Stimulated activated CD4-positive, alpha-beta T cell treated with anti-CD3 and anti-CD28 coated beads, Interleukin-4, amount 100 ng/mL, for 4 hours (primary cell): ENCODE results near the gene SOX8.
"Not testable (repeated sequence)": the region's sequence is repeated elsewhere in the genome, so short reads cannot be mapped to it uniquely, and the experiment has no call there.

ENCODE experiments used
- DNase-seq, 2 experiments: peaks; one replicate each; pipeline ENCODE4 v3.0.0-alpha.2; 2020

SOX8 gene

GRCh38 chr16:955766-956165, 25.8 kb upstream of the SOX8 start:
- not testable (repeated sequence) for DNase-seq

DNA sequence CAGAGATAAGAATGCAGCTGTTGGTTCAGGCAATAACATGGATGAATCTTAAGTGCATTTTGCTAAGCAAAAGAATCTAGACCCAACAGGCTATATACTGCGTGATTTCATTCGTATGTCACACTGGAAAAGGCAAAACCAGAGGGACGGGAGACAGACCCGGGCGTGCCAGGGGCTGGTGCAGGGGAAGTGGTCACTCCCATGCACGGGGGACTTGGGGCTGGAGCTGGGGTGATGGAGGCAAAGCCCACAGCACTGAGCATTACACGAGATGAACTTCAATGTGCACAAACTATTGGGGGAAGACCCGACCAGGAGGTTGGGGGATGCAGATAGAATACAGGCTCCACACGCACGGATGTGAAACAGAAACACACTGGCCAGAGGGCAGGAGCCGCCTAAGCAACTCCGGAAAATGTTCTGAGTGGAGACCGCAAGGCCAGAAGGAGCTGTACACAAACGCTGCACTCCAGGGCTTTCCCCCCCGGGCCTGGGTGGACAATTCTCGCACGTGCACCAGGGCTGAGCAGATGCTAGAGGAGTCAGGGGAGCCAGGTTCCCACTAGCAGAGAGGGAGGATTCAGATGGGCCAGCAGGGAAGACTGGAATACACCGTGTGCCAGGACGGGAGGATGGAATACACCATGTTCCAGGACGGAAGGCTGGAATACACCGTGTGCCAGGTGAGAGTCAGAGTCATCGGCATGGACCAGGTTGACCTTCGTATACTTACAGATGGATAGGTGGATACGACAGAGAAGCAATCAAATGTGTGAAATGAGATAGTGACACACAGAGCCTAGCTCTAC, 22.1 kb upstream of the SOX8 start:
- DNase-seq = no peak

DNA sequence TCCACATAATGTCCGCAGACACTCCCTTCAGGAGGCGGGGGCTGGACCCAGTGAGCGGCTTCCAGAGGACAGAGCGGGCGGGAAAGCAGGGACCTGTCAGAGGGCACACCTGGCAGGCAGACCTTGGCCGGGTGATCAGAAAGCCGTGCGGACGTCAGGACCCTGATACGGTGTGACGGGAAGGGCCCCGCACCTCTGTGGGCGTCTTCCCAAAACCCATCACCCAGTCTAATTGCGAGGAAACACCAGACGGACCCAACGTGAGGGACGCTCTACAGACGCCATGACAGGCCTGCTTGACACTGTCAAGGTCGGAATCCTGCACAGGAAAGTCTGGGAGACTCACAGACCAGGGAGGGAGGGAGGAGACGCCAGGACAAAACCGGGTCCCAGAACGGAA, 19.2 kb upstream of the SOX8 start:
- DNase-seq = no peak

GRCh38 chr16:962901-963814, 18.4 kb upstream of the SOX8 start:
- DNase-seq = no peak

- no peak for DNase-seq
Observed at GRCh38 chr16:963913-964312, 17.7 kb upstream of the SOX8 start.

DNA sequence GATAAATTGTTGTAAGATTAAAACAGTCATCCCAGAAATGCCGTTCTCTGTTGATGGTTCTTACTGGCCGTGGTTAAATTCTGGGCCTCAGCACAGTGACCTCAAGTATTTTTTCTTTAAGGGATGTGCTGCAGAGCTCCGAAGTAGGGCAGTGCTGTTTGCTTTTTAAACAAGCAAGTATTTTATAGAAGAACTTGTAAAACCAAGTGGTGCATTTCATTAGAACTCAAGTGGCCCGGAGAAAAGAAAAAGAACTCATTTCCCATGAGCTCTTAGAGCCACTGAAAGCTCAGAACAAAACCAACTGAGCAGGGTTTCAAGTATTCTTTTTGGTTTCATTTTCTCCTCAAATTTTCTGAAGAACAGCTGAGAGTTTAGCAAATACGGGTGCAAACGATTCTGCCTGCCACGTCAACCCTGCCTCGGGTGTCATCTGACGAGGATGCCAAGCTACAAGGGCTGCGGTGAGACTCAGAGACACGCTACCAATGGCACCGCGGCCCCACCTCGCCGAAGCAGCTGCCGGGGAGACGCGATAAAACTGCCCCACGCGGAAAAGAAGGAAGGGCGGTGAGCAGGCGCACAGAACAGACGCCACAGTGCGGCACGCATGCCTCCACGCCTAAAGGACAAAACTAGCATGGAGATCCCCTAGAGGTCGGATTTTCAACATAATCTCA, 17.1 kb upstream of the SOX8 start:
- peak; percentile 56 to 78 for DNase-seq

DNA sequence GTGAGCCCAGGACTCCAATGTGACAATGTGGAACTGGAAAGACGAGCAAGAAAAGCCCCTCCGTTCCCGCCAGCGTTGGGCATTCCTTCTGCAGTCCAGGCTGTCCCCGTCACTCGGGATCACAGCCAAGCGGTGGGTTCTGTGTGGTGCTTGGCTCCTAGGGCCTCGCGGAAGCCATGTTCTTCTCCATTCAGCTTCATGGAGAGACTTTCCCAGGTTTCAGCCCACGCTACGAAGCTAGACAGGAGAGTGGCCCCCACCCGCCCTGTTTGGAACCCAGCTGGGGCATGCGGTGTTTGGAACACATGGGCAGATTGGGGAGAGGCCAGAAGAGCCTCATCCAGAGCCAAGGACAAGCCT, 16.6 kb upstream of the SOX8 start:
- no peak for DNase-seq

DNA sequence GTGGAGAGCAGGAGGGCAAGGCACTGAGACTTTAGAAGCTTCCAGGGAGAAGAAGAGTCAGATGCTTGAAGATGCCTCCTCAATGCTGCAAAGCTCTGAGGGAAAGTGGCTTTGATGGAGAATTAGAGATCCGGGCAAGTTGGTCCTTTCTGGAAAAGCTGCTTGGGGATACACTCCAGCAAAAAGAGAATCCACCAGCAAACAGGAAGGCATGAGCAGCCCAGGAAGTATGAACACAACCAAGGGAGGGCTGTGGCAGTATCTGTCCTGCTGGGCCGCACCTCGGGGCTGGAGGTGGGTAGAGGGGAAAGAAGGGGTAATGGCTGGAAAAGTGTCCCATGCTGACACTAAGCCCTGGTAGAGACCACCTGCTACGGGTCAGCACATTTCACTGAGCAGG, 16.1 kb upstream of the SOX8 start:
- no peak for DNase-seq

GRCh38 chr16:966035-966434, 15.5 kb upstream of the SOX8 start:
- no peak for DNase-seq

- no peak for DNase-seq
Observed at GRCh38 chr16:966505-966904, 15.1 kb upstream of the SOX8 start.

DNA sequence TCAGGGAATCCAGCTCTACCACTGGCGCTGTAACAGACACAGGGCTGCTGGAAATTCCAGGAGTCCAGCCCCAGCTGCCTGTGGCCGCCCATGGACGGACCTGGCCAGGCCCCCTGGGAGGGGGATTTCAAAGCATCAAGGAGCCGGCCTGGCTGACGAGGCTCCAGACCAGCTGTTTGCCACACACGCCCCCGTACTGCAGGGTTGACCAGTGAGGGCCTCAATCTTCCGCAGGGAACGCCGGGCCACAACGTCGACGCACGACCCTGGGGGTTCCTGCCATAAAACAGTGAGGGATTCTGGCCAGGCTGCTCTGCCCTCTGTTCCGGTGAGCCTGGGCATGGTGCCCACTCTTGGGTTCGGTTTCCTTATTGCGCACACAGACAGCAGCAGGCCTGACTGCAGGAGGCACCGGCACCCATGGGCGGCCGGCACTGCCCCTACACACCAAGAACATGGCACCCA, 14.5 kb upstream of the SOX8 start:
- no peak for DNase-seq

DNA sequence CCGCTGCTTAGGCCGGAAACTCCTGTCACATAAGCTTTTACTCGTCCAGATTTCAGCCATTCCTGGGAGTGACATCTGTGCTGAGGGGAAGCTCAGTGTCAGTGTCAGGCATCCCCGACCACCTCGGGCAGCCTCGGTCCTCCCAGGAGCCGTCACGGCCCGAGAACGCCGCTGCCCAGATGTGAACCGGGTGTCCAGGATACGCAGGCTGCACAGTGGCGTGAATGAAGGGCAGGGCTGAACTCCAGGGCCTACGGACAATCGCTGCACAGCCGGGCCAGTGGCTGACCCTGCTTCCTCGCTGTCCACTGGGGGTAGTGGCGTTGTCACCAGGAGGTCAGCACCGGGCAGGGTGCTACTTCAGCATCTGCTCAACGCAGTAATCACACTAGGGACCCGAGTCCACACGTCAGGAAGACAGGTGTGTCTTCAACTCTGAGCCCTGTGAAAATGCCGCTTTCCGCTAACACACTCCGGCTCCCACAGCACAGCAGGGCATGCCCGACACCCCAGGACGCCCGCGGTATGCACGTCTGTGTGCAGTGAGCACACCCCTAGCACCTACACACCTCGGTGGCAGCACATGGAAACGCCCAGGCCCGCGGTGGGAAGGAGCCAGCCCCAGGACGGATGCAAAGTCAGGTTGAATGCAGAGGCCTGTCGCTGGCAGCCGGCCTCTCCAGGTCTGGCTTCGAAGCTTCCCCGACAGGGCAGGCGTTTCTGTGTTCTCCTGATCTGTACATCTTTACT, 13.8 kb upstream of the SOX8 start:
- no peak for DNase-seq

GRCh38 chr16:968620-969019, 12.9 kb upstream of the SOX8 start:
- DNase-seq = no peak

DNA sequence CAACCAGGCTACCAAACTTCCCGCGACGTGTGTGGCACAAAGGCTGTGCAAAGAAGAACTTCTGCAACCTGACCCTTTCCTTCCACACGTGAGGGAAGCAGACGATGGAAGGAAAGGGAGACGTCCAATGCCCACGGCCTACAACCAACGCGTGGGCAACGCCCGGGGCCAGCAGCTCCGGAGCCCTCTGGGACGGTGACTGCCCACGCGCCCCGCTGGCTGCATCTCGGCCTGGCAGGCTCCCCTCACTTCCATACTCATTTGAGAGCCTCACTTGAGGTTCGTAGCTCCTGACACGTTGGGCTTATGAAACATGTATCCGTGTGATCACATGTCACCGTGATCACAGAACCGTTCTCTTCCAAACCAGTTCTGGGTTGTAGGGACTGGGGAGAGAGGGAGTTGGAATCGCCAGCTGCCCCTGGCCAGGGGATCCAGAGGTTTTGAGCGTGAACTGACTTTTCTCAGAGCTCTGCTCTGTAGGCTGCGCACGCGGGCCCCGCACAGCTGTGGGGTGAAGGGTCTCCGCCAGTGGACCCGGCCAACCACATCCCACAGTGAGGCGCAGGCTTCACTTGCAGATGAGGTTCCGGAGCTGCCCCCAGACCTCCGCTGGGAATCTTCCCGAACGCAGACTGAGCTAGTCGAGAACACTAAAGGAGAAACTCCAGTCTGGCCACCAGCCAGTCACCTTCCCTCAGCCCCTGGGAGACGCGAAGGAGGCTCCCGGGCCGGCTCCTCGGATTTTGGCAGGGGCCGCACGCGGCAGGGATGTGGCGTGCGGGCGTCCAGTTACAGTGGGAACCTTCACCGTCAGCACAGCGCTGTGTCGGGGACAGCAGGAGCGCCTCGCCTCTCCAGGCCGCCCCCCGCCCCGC, 11.8 kb upstream of the SOX8 start:
- DNase-seq = no peak

DNA sequence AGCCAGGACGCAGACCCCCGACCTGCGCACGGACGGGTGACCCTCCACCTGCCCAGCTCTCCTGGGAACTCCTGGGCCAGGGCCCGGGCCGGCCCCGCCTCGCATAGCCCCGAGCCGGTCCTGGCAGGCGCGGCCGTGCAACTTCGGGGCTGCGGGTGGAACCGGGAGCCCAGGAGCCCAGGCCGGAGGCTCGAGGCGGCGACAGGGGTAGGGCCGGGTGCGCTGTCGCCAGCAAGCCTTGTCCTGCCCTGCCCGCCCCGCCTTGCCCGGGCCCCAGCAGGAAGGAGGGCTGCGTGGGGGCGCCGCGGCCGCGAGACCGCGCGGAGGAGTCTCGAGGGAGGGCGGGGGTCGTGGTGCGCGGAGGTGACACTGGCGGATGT, 11.2 kb upstream of the SOX8 start:
- no peak for DNase-seq

GRCh38 chr16:970766-971581, 10.6 kb upstream of the SOX8 start, which contains the start of gene LMF1:
TSS of gene LMF1 (minus strand) at chr16:970984. CDS start at chr16:970980, 4 bp downstream.
- DNase-seq = peak; percentile 94 to 98

DNA sequence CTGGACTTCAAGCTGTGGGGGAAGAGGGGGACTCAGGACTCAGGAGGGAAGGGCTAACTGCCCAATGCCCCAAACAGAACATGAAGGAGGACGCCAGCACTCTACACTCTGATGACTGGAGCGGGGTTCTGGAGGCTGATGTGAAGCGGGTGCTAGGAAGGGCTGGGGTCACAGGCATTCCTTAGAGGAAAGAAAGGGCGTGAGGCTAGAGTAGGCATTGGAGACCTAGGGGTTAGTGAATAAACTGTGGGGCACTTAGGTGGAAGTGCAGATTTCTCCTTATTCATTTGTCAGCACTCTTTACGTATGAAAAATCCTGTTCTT, 10.0 kb upstream of the SOX8 start:
- no peak for DNase-seq

GRCh38 chr16:971981-972315, 9.6 kb upstream of the SOX8 start:
- no peak for DNase-seq

GRCh38 chr16:972316-973002, 9.1 kb upstream of the SOX8 start:
- no peak for DNase-seq

- no peak for DNase-seq
Observed at GRCh38 chr16:973366-973765, 8.2 kb upstream of the SOX8 start.
